Activated T-helper 1 cell treated with anti-CD3 and anti-CD28 coated beads, Interleukin-2, amount 50 U/mL, for 16 hours (primary cell): ENCODE results near the gene RNF14.
A peak's percentile ranks its signal among the peaks of the same experiment; 100 is the strongest.

Experiments
- DNase-seq, 2 donors: peaks; one replicate each; pipeline ENCODE4 v3.0.0-alpha.2; 2020; ENCODE audit warnings: low read depth in 1 of 2, low spot score in 1 of 2

RNF14 gene

GRCh38 chr5:141973871-141974595 is 5.1 kb downstream of the RNF14 start:
- DNase-seq: no peak

DNA sequence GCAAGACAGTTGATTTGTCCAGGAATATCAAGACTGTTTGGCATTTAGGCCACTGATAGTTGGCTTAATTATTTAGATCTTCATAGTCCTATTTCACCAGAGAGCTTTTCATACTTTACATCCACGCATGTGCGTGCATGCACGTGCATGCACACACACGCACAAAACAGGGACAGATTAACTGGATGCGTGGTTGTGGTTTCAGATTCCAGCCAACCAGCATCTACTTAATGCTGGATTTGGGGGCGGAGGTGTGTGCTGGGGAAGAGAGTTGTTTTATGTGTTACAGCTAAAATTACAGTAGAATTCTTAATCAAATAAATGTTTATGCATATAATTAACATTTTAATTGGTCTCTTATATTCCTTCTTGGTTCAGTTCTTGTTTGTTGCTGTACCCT is 7.3 kb downstream of the RNF14 start:
- no peak for DNase-seq

DNA sequence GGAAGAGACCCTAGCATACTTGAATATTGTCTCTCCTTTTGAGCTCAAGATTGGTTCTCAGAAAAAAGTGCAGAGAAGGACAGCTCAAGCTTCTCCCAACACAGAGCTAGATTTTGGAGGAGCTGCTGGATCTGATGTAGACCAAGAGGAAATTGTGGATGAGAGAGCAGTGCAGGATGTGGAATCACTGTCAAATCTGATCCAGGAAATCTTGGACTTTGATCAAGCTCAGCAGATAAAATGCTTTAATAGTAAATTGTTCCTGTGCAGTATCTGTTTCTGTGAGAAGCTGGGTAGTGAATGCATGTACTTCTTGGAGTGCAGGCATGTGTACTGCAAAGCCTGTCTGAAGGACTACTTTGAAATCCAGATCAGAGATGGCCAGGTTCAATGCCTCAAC is 9.5 kb downstream of the RNF14 start:
- no peak for DNase-seq

- DNase-seq: no peak
These were observed 13.7 kb downstream of the RNF14 start for GRCh38 chr5:141982626-141983025.

DNA sequence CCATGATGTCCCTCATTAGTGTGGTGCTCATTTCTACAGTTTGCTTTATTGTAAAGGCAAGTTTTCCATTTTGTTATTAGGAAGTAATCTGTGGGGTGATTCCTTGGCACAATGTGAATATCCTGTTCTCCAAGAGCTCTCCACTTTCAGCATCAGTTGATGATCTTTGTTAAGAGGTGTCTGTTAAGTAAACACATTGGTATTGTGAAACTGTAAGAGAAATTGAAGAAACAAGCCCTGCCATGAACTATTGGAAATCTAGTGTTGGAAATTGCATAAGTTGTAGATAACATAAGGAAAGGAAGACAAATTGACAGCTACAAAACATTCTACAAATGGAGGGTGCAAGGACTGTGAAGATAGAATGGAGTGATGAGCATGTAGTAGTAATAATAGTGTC is 17.2 kb downstream of the RNF14 start:
- no peak for DNase-seq

- no peak for DNase-seq
These were observed 20.8 kb downstream of the RNF14 start for GRCh38 chr5:141989720-141990119.

GRCh38 chr5:141992349-141992963 is 23.6 kb downstream of the RNF14 start:
- DNase-seq: peak; percentile 56 to 66

DNA sequence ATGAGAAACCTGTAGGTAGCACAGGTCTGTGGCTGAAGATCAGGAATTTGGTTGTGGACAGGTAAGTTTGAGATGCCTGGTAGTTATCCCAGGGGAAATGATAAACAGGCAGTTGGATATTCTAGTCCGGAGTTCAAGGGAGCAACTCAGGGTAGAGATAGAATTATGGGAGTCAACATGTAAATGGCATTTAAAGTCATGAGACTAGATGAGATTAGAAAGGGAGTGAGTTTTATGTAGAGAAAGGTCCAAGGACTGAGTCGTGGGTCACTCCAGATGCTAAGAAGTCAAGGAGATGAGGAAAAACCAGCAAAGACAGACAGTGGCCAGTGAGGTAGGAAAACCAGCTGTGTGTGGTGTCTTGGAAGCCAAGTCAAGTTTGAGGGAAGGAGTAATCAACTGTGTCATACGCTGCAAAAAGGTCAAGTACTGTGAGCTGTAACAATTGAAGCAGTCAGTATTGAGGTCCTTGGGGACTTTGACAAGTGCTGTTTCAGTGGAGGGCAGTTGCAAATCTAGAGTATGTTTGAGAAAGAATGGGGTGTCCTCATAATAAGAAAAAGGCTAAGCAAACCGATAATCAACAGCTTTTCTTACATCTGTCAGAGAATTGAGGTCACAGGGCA is 25.7 kb downstream of the RNF14 start:
- no peak for DNase-seq

GRCh38 chr5:141995656-141996055 is 26.8 kb downstream of the RNF14 start:
- DNase-seq: no peak

DNA sequence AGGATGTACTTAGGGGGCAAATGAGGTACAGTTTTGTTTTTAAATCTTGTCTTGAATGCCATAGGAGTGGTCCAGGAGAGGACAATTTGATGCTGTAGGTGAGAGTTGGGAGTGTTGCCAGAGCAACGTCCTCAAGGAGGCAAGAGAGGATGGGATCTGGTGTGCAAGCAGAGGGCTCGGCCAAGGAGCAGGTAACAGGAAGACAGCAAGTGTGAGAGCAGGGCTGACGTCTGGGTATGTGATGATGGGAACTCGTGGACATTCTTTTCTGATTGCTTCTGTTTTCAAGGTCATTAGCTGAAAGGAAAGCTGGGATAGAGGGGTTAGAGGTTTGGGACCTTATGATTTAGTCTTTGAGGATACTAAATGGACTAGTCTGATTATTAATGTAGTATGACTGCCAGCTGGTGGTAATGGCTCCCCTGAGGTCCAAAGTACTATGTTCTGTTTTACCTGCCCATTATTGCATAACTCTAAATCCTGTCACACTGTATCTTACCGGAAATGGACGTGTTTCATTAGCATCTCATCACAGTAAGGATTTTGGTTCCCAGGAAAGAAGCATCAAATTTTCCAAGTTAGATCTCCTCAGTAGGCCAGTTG is 28.6 kb downstream of the RNF14 start:
- DNase-seq: no peak

- DNase-seq: no peak
These were observed 31.3 kb downstream of the RNF14 start for GRCh38 chr5:142000173-142000572.

DNA sequence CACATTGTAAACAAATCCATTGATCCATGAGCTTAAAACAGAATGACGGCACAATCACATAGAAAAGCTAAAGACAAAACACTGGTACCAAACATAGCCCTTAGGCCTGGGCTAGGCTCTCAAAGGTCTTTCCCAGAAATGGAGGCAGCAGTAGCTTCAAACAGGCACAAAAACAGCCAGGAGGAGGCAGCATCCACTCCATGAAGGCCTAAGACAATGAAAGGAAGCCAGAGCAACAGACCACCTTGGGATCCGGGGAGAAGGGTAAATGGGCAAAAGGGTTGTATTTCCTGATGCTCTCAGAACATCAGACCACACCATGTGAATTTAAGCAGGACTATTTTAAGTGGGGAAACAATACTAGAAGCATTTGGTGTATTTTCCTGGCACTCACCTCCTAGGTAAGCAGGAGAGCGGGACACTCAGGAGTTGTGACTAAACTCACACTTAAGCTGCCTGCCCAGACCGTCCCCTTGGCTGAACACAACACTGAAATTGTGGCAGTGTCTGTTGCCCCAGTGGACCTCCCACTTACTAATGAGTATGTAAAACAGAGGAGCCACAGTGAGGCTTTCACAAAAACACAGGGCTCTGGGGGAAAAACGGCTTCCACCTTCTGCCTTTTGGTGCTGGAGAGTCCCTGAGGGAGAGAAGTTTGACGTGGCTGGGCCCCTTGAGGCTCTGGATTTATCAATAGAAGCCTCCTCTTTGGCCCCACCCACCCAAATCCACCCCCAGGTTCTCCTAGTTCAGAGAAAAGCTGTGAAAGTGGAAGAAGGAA is 32.0 kb downstream of the RNF14 start:
- DNase-seq: no peak

DNA sequence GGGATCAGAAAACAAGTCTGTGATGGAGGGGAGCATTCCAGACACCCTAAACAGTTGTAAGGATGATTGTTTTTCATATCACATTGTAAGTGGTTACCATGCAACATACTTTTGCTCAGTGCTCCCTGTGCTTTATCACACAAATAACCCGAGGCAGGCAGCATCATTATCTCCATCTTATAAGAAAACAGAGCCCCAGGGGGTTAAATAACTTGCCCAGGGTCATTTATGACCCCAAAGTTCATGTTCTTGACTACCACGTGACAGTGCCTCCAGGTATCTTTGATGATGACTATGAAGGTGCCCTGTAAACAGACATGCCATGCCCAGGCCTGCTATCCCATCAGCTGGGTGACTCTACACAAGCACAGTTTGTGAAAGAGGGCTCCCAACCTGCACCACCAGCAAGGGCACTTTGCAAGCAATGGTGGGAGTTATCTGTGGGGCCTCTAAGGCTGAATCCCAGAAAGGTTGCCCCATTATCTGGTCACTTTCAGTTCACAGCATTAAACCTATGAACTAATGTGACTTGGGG is 34.4 kb downstream of the RNF14 start:
- no peak for DNase-seq

DNA sequence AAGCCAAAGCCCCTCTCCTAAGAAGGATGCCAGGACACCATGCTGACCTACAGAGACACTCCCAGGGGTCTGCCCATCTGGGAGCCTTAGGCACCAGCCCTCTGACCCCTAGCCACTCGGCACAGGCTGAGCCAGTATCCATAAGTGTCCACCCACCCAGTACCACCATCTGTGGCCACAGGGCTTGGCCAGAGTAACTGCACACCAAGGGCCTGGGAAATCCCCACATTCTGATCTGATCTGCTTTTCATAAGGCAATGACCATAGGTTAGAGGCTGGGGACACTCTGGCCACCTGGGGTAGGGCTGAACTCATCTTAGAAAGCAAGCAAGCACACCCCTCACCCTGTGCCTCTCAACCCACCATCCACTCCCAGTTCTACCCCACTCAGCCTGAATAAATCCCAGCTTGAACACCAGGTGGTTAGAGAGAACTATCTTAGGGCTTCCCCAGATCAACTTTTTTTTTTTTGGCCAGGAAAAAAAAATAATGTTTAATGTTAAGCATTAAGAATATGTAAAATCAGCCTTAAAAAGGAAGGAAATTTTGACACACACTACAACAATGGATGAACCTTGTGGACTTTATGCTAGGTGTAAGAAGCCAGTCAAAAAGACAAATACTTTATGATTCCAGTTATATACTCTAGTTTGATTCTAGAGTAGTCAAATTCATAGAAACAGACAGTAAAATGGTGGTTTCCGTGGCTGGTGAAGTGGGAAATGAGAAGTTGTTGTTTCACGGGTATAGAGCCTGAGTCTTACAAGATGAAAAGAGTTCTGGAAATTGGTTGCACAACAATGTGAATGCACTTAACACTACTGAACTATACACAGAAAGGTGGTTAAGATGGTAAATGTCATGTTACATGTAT is 37.7 kb downstream of the RNF14 start:
- DNase-seq: no peak

- no peak for DNase-seq
These were observed 38.3 kb downstream of the RNF14 start for GRCh38 chr5:142007237-142007544.

DNA sequence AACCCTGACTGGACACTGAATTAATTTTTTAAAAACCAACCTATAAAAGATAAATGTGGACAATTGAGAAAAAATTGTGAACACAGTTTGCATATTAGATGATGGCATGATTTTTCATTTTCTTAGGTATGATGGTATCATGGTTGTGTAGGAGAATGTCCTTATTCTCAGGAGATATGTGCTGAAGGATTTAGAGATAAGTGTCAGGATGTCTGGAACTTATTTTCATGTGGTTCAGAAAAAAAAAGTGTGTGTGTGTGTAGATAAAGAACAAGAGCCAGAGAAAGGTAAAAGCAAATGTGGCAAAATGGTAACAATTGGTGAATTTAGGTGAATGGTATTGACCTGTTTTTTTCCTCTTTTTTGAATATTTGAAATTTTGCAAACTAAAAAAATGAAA is 39.9 kb downstream of the RNF14 start:
- no peak for DNase-seq

DNA sequence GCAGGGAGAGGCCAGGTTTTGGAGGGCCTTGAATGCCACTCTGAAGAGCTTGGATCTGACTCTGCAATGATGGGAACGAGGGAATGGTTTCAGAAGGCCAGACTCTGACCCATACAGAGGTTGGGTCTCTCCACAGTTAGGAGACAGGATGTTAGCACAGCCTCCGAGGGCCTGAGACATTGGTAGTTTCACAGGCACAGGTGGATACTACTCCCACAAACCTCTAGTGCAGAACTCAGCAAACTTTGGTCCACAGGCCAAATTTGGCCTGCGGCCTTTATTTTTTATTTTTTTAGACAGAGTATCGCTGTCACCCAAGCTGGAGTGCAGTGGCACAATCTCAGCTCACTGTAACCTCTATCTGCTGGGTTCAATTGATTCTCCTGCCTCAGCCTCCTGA is 41.0 kb downstream of the RNF14 start:
- no peak for DNase-seq

- no peak for DNase-seq
These were observed 42.8 kb downstream of the RNF14 start for GRCh38 chr5:142011572-142012185.

GRCh38 chr5:142012186-142012785 is 43.4 kb downstream of the RNF14 start:
- DNase-seq: peak in 1 of 2 donors; percentile 27
